H1 (cell line): ENCODE results near the gene TXLNB. TPM values are rescaled to one million over a fixed set of nuclear protein-coding genes. Genes with fewer than 3 reads are reported as not detected.
"Not testable (repeated sequence)": the region's sequence is repeated elsewhere in the genome, so short reads cannot be mapped to it uniquely, and the experiment has no call there.

Experiments
- CTCF ChIA-PET: fragments of 300-600 bp; sonication (Branson Sonifier 250); formaldehyde crosslinking; loops from one replicate; lab custom pipeline; 2021; ENCODE audit not compliant: partially characterized antibody; lab: Charles Lee
- POLR2A ChIA-PET: fragments of 300-600 bp; sonication (Branson Sonifier 250); formaldehyde crosslinking; loops from one replicate; lab custom pipeline; 2021; ENCODE audit warnings: inconsistent platforms; ENCODE audit not compliant: partially characterized antibody; lab: Charles Lee
- DNase-seq, 2 experiments: peaks; one replicate each; pipeline versions ENCODE4 v3.0.0 to v3.0.0-alpha.2; 2010 to 2022; ENCODE audit warnings: low spot score in 2 of 2, low read depth in 1 of 2, mixed read lengths in 1 of 2
- FAIRE-seq: peaks from 2 replicates; lab custom pipeline; 2011; peaks lifted over from hg19 to GRCh38; lab: Jason Lieb, UNC
- H2AFZ ChIP-seq: 2 replicates; pipeline ENCODE4 v1.8.1; 2012; ENCODE audit warnings: low read length, inconsistent platforms
- H2AK5ac ChIP-seq: 2 replicates; pipeline ENCODE4 v1.6.1; 2013; ENCODE audit warnings: low read depth, low read length
- H2BK120ac ChIP-seq: replicated peaks from 2 replicates; pipeline ENCODE3; 2013; ENCODE audit warnings: low read depth, low read length, inconsistent platforms
- H2BK12ac ChIP-seq: 2 replicates; pipeline ENCODE4 v1.6.1; 2013; ENCODE audit warnings: low read depth, low read length
- H2BK15ac ChIP-seq: 2 replicates; pipeline ENCODE4 v1.6.1; 2013; ENCODE audit warnings: low read length
- H2BK20ac ChIP-seq: 2 replicates; pipeline ENCODE4 v1.6.1; 2013; ENCODE audit warnings: low read length
- H2BK5ac ChIP-seq: 2 replicates; pipeline ENCODE4 v1.6.1; 2013; ENCODE audit warnings: low read depth, low read length
- H3K14ac ChIP-seq: 2 replicates; pipeline ENCODE4 v1.6.1; 2013; ENCODE audit warnings: inconsistent platforms; ENCODE audit not compliant: insufficient read length
- H3K18ac ChIP-seq: 2 replicates; pipeline ENCODE4 v1.6.1; 2013; ENCODE audit warnings: low read length; ENCODE audit errors: extremely low read depth
- H3K23ac ChIP-seq: 2 replicates; pipeline ENCODE4 v1.6.1; 2013; ENCODE audit warnings: inconsistent platforms; ENCODE audit not compliant: insufficient read length
- H3K23me2 ChIP-seq: 2 replicates; pipeline ENCODE4 v1.6.1; 2013; ENCODE audit warnings: low read depth, low read length
- H3K27ac ChIP-seq: 2 replicates; pipeline ENCODE4 v1.6.1; 2011; ENCODE audit warnings: low read depth, low read length, inconsistent platforms
- H3K27me3 ChIP-seq, 4 experiments: replicated peaks in 1 of 4; 1 replicate in 1 of 4; 2 replicates in 3 of 4; pipeline versions ENCODE4 v1.6.1 to v1.8.1; 2011 to 2013; ENCODE audit warnings: low read length in 3 of 4, mild to moderate bottlenecking in 3 of 4, inconsistent platforms in 2 of 4, mixed read lengths in 2 of 4, moderate library complexity in 1 of 4; ENCODE audit not compliant: control insufficient read depth in 3 of 4, insufficient read depth in 3 of 4; ENCODE audit errors: extremely low read depth in 1 of 4
- H3K36me3 ChIP-seq, 4 experiments: 2 replicates each; pipeline versions ENCODE4 v1.6.1 to v1.8.1; 2011 to 2013; ENCODE audit warnings: mild to moderate bottlenecking in 4 of 4, low read length in 3 of 4, moderate library complexity in 2 of 4, control low read depth in 1 of 4, inconsistent platforms in 1 of 4; ENCODE audit not compliant: insufficient read depth in 4 of 4, control insufficient read depth in 2 of 4
- H3K4ac ChIP-seq: replicated peaks from 2 replicates; pipeline ENCODE3; 2013; ENCODE audit warnings: low read length, low read depth, mixed read lengths, inconsistent platforms; ENCODE audit not compliant: insufficient read length
- H3K4me1 ChIP-seq, 4 experiments: replicated peaks in 1 of 4; 1 replicate in 1 of 4; 2 replicates in 3 of 4; pipeline versions ENCODE4 v1.6.1 to v1.8.1; 2011 to 2013; ENCODE audit warnings: low read length in 3 of 4, inconsistent platforms in 2 of 4, mixed read lengths in 1 of 4; ENCODE audit not compliant: insufficient read depth in 4 of 4, control insufficient read depth in 3 of 4
- H3K4me2 ChIP-seq, 2 experiments: 2 replicates each; pipeline versions ENCODE4 v1.6.1 to v1.8.1; 2011 to 2013; ENCODE audit warnings: low read depth in 2 of 2, low read length in 2 of 2, control low read depth in 1 of 2, inconsistent platforms in 1 of 2, mild to moderate bottlenecking in 1 of 2; ENCODE audit not compliant: insufficient read depth in 1 of 2
- H3K4me3 ChIP-seq, 4 experiments: fragments of 200-600, 300-600 bp in 1 of 4; sonication (generic), shearing (Covaris generic), sonication (Bioruptor Twin) in 1 of 4; 2 replicates each; pipeline versions ENCODE4 v1.5.1 to v1.8.1; 2011 to 2016; ENCODE audit warnings: low read length in 4 of 4, low read depth in 3 of 4, control low read depth in 2 of 4, inconsistent platforms in 2 of 4, mild to moderate bottlenecking in 2 of 4, mixed read lengths in 1 of 4, moderate library complexity in 1 of 4; ENCODE audit not compliant: insufficient read depth in 2 of 4; ENCODE audit errors: extremely low read depth in 1 of 4
- H3K56ac ChIP-seq: replicated peaks from 2 replicates; pipeline ENCODE3; 2013; ENCODE audit warnings: low read depth, mild to moderate bottlenecking, mixed read lengths, low read length, inconsistent platforms; ENCODE audit not compliant: insufficient read length
- H3K79me1 ChIP-seq: 2 replicates; pipeline ENCODE4 v1.6.1; 2013; ENCODE audit warnings: low read depth, low read length, control low read depth
- H3K79me2 ChIP-seq, 2 experiments: 2 replicates each; pipeline versions ENCODE4 v1.6.1 to v1.8.1; 2012 to 2013; ENCODE audit warnings: low read length in 2 of 2, mild to moderate bottlenecking in 2 of 2, inconsistent platforms in 1 of 2; ENCODE audit not compliant: insufficient read depth in 2 of 2, control insufficient read depth in 1 of 2
- H3K9ac ChIP-seq, 4 experiments: replicated peaks in 1 of 4; 1 replicate in 1 of 4; 2 replicates in 3 of 4; pipeline versions ENCODE4 v1.6.1 to v1.8.1; 2011 to 2013; ENCODE audit warnings: low read depth in 3 of 4, low read length in 3 of 4, control low read depth in 2 of 4, mild to moderate bottlenecking in 2 of 4, moderate library complexity in 2 of 4, inconsistent platforms in 1 of 4; ENCODE audit errors: extremely low read depth in 1 of 4
- H3K9me3 ChIP-seq, 2 experiments: 2 replicates each; pipeline versions ENCODE4 v1.6.1 to v1.8.1; 2012 to 2013; ENCODE audit warnings: mild to moderate bottlenecking in 2 of 2, moderate library complexity in 2 of 2, control low read depth in 1 of 2, inconsistent platforms in 1 of 2, low read depth in 1 of 2, low read length in 1 of 2, mixed read lengths in 1 of 2; ENCODE audit not compliant: insufficient read depth in 2 of 2
- H4K20me1 ChIP-seq, 2 experiments: replicated peaks in 1 of 2; 2 replicates each; pipeline versions ENCODE3 to v1.8.1; 2011 to 2013; ENCODE audit warnings: inconsistent platforms in 2 of 2, low read length in 2 of 2, mild to moderate bottlenecking in 1 of 2; ENCODE audit not compliant: insufficient read depth in 2 of 2, control insufficient read depth in 1 of 2
- H4K5ac ChIP-seq: 2 replicates; pipeline ENCODE4 v1.6.1; 2013; ENCODE audit warnings: low read length, low read depth, mixed read lengths, inconsistent platforms; ENCODE audit not compliant: insufficient read length
- H4K8ac ChIP-seq: 2 replicates; pipeline ENCODE4 v1.8.0; 2013; ENCODE audit warnings: mild to moderate bottlenecking, moderate library complexity, low read length, inconsistent platforms; ENCODE audit not compliant: insufficient read depth; ENCODE audit errors: extremely low read depth
- H4K91ac ChIP-seq: replicated peaks from 2 replicates; pipeline ENCODE3; 2013; ENCODE audit warnings: low read length, mixed read lengths, inconsistent platforms; ENCODE audit not compliant: insufficient read length
- RXRA ChIP-seq: IDR thresholded peaks from 2 replicates; pipeline ENCODE4 v1.6.1; 2011; ENCODE audit warnings: low read depth, mild to moderate bottlenecking, low read length, moderate library complexity; ENCODE audit not compliant: insufficient read depth
- WGBS, 2 experiments: shearing (Covaris generic) in 1 of 2; methylation state at CpG; one replicate each; pipeline versions ENCODE4 v1.1.6 to v1.1.7; 2013 to 2015; ENCODE audit warnings: low lambda C conversion rate in 2 of 2, mixed read lengths in 2 of 2, inconsistent platforms in 1 of 2, low coverage in 1 of 2, missing lambda C conversion rate in 1 of 2; ENCODE audit not compliant: insufficient replicate concordance in 2 of 2, insufficient coverage in 1 of 2, insufficient read length in 1 of 2; ENCODE audit errors: extremely low coverage in 1 of 2, missing lambda C conversion rate in 1 of 2; 5-methylcytosine and 5-hydroxymethylcytosine counted together
- polyA plus RNA-seq, 7 experiments: library from polyadenylated mRNA; depleted of rRNA in 3 of 7; stranded (reverse) in 5 of 7; unstranded in 2 of 7; fragments of >200 nt in 5 of 7; fragments of 200-250 nt in 2 of 7; gene quantifications; 1 replicate in 5 of 7; 2 replicates in 1 of 7; 4 replicates in 1 of 7; pipeline versions ENCODE4 v1.2.1 to v1.2.3, GENCODE V29; 2011 to 2013; ENCODE audit warnings: missing spikeins in 2 of 7, mixed read lengths in 2 of 7
- total RNA-seq: library from RNA; stranded (reverse); fragmentation: NEBNext Ultra II Directional; extraction: Animal tissue kit (Norgen Biotek cat#: 25700); gene quantifications from 2 replicates; pipeline ENCODE4 v1.2.1, GENCODE V29; 2021

The TXLNB gene
- total and polyA plus RNA-seq, 2 of the 8 experiments (the other 6 are each of a cell fraction or from before 2014, with no cell fraction given), result 0.05 to 0.17 TPM

- Histone ChIP-seq H3K9me3 (peaks cover 13 to 17% of the 10 kb centered on the region in 2 experiments; a peak in 3 of 4 replicates), H2BK15ac (no peak overlapping the region), H2BK5ac (no peak overlapping the region), H4K91ac (no peak overlapping the region), H3K18ac (no peak overlapping the region), H3K56ac (no peak overlapping the region), H3K4me1 (peaks cover 0 to under 1% (median 0%) of the 10 kb centered on the region in 4 experiments; a peak in 1 of 7 replicates), H3K79me2 (no peaks in the 10 kb centered on the region), H3K14ac (no peak overlapping the region), H3K4me3 (no peak overlapping the region), H3K4me2 (no peak overlapping the region), H2BK12ac (no peak overlapping the region), H4K5ac (no peak overlapping the region), H3K79me1 (no peaks in the 10 kb centered on the region), H3K27ac (no peak overlapping the region), H4K20me1 (no peaks in the 10 kb centered on the region), H3K36me3 (peaks cover 0 to 3% (median 0%) of the 10 kb centered on the region in 4 experiments; a peak in 1 of 8 replicates), H2BK20ac (no peak overlapping the region), H2AFZ (no peak overlapping the region), H2AK5ac (no peak overlapping the region), H3K23me2 (no peaks in the 10 kb centered on the region), H3K27me3 (no peaks in the 10 kb centered on the region), H4K8ac (no peak overlapping the region), H2BK120ac (no peak overlapping the region), H3K4ac (no peak overlapping the region), H3K9ac (no peak overlapping the region), H3K23ac (no peak overlapping the region)
- CTCF ChIA-PET, result interaction anchor here (0.7 kb wide), 1 partner anchor 15 kb away, joined by 3 read pairs; no protein-coding TSS in a partner anchor
- 90% methylated on average over 10 of the region's 12 CpGs; no CpG with 5 or more reads in 1 of the 2 experiments for WGBS, 2 experiments
- no peak for TF ChIP-seq RXRA
- FAIRE-seq, result no peak
- no peak for DNase-seq
- POLR2A ChIA-PET, result no interaction called here
Measured at GRCh38 chr6:139235661-139236060, 56.1 kb downstream of the TXLNB start.

DNA sequence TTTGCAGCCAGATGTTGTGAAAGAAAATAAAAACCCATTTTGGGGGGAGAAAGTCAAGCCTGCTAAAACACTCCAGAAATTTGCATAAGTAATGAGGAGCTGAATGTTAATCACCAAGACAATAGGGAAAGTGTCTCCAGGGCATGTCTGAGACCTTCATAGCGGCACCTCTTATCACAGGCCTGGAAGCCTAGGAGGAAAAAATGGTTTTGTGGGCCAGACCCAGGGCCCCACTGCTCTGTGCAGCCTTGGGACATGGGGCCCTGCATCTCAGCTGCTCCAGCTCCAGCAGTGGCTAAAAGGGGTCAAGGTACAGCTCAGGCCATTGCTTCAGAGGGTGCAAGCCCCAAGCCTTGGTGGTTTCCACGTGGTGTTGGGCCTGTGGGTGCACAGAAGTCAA, 57.6 kb downstream of the TXLNB start:
- H4K20me1 ChIP-seq, H3K36me3 ChIP-seq, H3K56ac ChIP-seq, H3K4me2 ChIP-seq, H2BK15ac ChIP-seq, H3K27me3 ChIP-seq, H3K18ac ChIP-seq, H3K27ac ChIP-seq, H2AK5ac ChIP-seq, H3K14ac ChIP-seq, H3K79me1 ChIP-seq, CTCF ChIA-PET, H2BK12ac ChIP-seq, FAIRE-seq, H3K23me2 ChIP-seq, H3K4me3 ChIP-seq, H4K5ac ChIP-seq, H4K8ac ChIP-seq, H3K4ac ChIP-seq, H2AFZ ChIP-seq, H2BK120ac ChIP-seq, POLR2A ChIA-PET, H4K91ac ChIP-seq, DNase-seq, H3K9ac ChIP-seq, H3K23ac ChIP-seq, H2BK20ac ChIP-seq, H3K4me1 ChIP-seq, H3K79me2 ChIP-seq, H2BK5ac ChIP-seq: not testable (repeated sequence)
- H3K9me3 ChIP-seq, result peaks cover 13 to 17% of the 10 kb centered on the region in 2 experiments; a peak in 3 of 4 replicates
- 95% methylated on average over 2 of the region's 2 CpGs; no CpG with 5 or more reads in 1 of the 2 experiments for WGBS, 2 experiments
